Esophagus mucosa (tissue), 1 donor: ENCODE results near the gene ZBTB7B. TPM values are rescaled to one million over a fixed set of nuclear protein-coding genes. Genes with fewer than 3 reads are reported as not detected.

Experiments
- ATAC-seq: fragments of 200-7000 bp; cut with Tn5 transposase; one replicate; pipeline ENCODE4 v1.9.1; 2020
- total RNA-seq: library from RNA; stranded (reverse); gene quantifications from one replicate; pipeline ENCODE4 v1.2.4, GENCODE V29; 2023
- donor health status: DM: yes; HTN: yes; CAD: no.

The ZBTB7B gene
- 132 TPM for total RNA-seq

- ATAC-seq, result no peak
These were observed at the start of gene ZBTB7B for GRCh38 chr1:155002464-155003226. TSS of gene ZBTB7B (plus strand) at chr1:155002802. CDS start at chr1:155014661, 11,859 bp downstream.

GRCh38 chr1:154953611-154954038 lies 49.0 kb upstream of the ZBTB7B start:
- ATAC-seq, result no peak

- no peak for ATAC-seq
These were observed 48.1 kb upstream of the ZBTB7B start for GRCh38 chr1:154954541-154954940.

- ATAC-seq, result peak; percentile 34
These were observed 47.4 kb upstream of the ZBTB7B start for GRCh38 chr1:154955039-154955717.

- ATAC-seq, result peak; percentile 53
These were observed 46.7 kb upstream of the ZBTB7B start, which contains the start of gene PBXIP1 for GRCh38 chr1:154955718-154956543. TSS of gene PBXIP1 (minus strand) at chr1:154956099. CDS start at chr1:154953721, 2,378 bp downstream.

GRCh38 chr1:154956544-154956941 lies 46.1 kb upstream of the ZBTB7B start:
- no peak for ATAC-seq

GRCh38 chr1:154957091-154957657 lies 45.4 kb upstream of the ZBTB7B start:
- ATAC-seq, result no peak

GRCh38 chr1:154958036-154958435 lies 44.6 kb upstream of the ZBTB7B start:
- ATAC-seq, result no peak

- ATAC-seq, result no peak
These were observed 43.7 kb upstream of the ZBTB7B start for GRCh38 chr1:154958681-154959425.

GRCh38 chr1:154959426-154959780 lies 43.2 kb upstream of the ZBTB7B start:
- ATAC-seq, result no peak

GRCh38 chr1:154960446-154961136 lies 42.0 kb upstream of the ZBTB7B start:
- no peak for ATAC-seq

- peak; percentile 82 for ATAC-seq
These were observed 41.1 kb upstream of the ZBTB7B start, which contains the start of gene PYGO2 for GRCh38 chr1:154961207-154962155. TSS of gene PYGO2 (minus strand) at chr1:154961782. CDS start at chr1:154961576, 206 bp downstream.

- ATAC-seq, result no peak
These were observed 40.3 kb upstream of the ZBTB7B start for GRCh38 chr1:154962156-154962749.

- ATAC-seq, result no peak
These were observed 39.7 kb upstream of the ZBTB7B start for GRCh38 chr1:154962795-154963330.

- ATAC-seq, result no peak
These were observed 39.0 kb upstream of the ZBTB7B start for GRCh38 chr1:154963643-154964042.

- no peak for ATAC-seq
These were observed 38.2 kb upstream of the ZBTB7B start for GRCh38 chr1:154964359-154964758.

GRCh38 chr1:154966111-154966510 lies 36.5 kb upstream of the ZBTB7B start:
- no peak for ATAC-seq

GRCh38 chr1:154967331-154967950 lies 35.2 kb upstream of the ZBTB7B start:
- no peak for ATAC-seq

- ATAC-seq, result no peak
These were observed 33.9 kb upstream of the ZBTB7B start for GRCh38 chr1:154968731-154969130.
